GM12878 (cell line): Measurements from ENCODE around the gene PMEL. TPM values are rescaled to one million over a fixed set of nuclear protein-coding genes. Genes with fewer than 3 reads are reported as not detected.

ENCODE experiments used
- ASH2L ChIP-seq: fragments of 300-600, 200-600 bp; sonication (generic); IDR thresholded peaks from 2 replicates; pipeline ENCODE4 v1.6.1; 2017; ENCODE audit warnings: low read depth, mild to moderate bottlenecking, borderline replicate concordance
- ESRRA ChIP-seq: IDR thresholded peaks from 2 replicates; pipeline ENCODE4 v1.6.1; 2012; ENCODE audit warnings: mild to moderate bottlenecking, low read length, improper control_type of control experiment
- FOS ChIP-seq: IDR thresholded peaks from 3 replicates; pipeline ENCODE4 v1.6.1; 2011; ENCODE audit warnings: borderline replicate concordance; ENCODE audit not compliant: insufficient read length; ENCODE audit errors: extremely low read depth
- GATAD2B ChIP-seq: fragments of 450-650 bp; conservative IDR thresholded peaks from 2 replicates; pipeline ENCODE4 v1.6.1; 2017; ENCODE audit warnings: low read depth, mild to moderate bottlenecking, moderate library complexity
- JUNB ChIP-seq: IDR thresholded peaks from 2 replicates; pipeline ENCODE4 v1.6.1; 2016; ENCODE audit warnings: antibody characterized with exemption, mild to moderate bottlenecking
- KAT2A ChIP-seq: conservative IDR thresholded peaks from 2 replicates; pipeline ENCODE4 v1.6.1; 2011; ENCODE audit warnings: low read depth, low read length; ENCODE audit not compliant: control insufficient read depth
- POU2F2 ChIP-seq: IDR thresholded peaks from 3 replicates; pipeline ENCODE4 v1.6.1; 2011; ENCODE audit warnings: low read depth, mild to moderate bottlenecking, low read length, borderline replicate concordance
- RELA ChIP-seq: fragments of 450-650 bp; IDR thresholded peaks from 2 replicates; pipeline ENCODE4 v1.8.0; 2014; ENCODE audit warnings: borderline replicate concordance; ENCODE audit not compliant: partially characterized antibody
- RUNX3 ChIP-seq: IDR thresholded peaks from 2 replicates; pipeline ENCODE4 v1.6.1; 2012; ENCODE audit warnings: low read length, inconsistent platforms
- SIN3A ChIP-seq: IDR thresholded peaks from 2 replicates; pipeline ENCODE4 v1.6.1; 2012; ENCODE audit warnings: low read depth, low read length, improper control_type of control experiment
- SMARCA5 ChIP-seq: fragments of 450-650 bp; IDR thresholded peaks from 2 replicates; pipeline ENCODE4 v1.6.1; 2017; ENCODE audit warnings: mild to moderate bottlenecking
- SREBF1 ChIP-seq: IDR thresholded peaks from 2 replicates; pipeline ENCODE4 v1.6.1; 2012; ENCODE audit warnings: mild to moderate bottlenecking, low read length
- STAT3 ChIP-seq: IDR thresholded peaks from 2 replicates; pipeline ENCODE4 v1.6.1; 2011; ENCODE audit warnings: low read depth, low read length, improper control_type of control experiment
- SUPT20H ChIP-seq: IDR thresholded peaks from 2 replicates; pipeline ENCODE4 v1.6.1; 2011; ENCODE audit warnings: low read depth, mild to moderate bottlenecking, low read length, moderate library complexity, borderline replicate concordance; ENCODE audit not compliant: control insufficient read depth
- TARDBP ChIP-seq: IDR thresholded peaks from 2 replicates; pipeline ENCODE4 v1.6.1; 2016; ENCODE audit warnings: borderline replicate concordance
- TCF3 ChIP-seq: IDR thresholded peaks from 2 replicates; pipeline ENCODE4 v1.6.1; 2012; ENCODE audit warnings: low read depth, mild to moderate bottlenecking, low read length, borderline replicate concordance; ENCODE audit not compliant: insufficient read depth
- YY1 ChIP-seq: IDR thresholded peaks from 2 replicates; pipeline ENCODE4 v1.6.1; 2011; ENCODE audit warnings: low read depth, mild to moderate bottlenecking, low read length
- ZNF274 ChIP-seq: IDR thresholded peaks from one replicate; pipeline ENCODE4 v1.8.0; 2011; ENCODE audit not compliant: insufficient read length, insufficient read depth
- ZZZ3 ChIP-seq: IDR thresholded peaks from 2 replicates; pipeline ENCODE4 v1.6.1; 2011; ENCODE audit warnings: low read depth; ENCODE audit not compliant: control insufficient read depth, insufficient read length
- polyA plus RNA-seq, 11 experiments: library from polyadenylated mRNA; depleted of rRNA in 4 of 11; unstranded in 6 of 11; stranded (reverse) in 5 of 11; fragments of >200 nt; fragmentation: Nextera tagmentation in 4 of 11; fragmentation: Illumina TruSeq in 1 of 11; extraction: Ambion mirVana in 4 of 11; extraction: Trizol in 1 of 11; gene quantifications; 1 replicate in 1 of 11; 2 replicates in 10 of 11; pipeline versions ENCODE4 v1.2.1 to v1.2.3, GENCODE V29; 2011 to 2016; ENCODE audit warnings: inconsistent platforms in 2 of 11, missing spikeins in 2 of 11, low read depth in 1 of 11
- total RNA-seq, 4 experiments: library from RNA; depleted of rRNA in 3 of 4; stranded (reverse); fragments of >200 nt in 3 of 4; fragmentation: Illumina TruSeq in 1 of 4; extraction: Trizol in 1 of 4; gene quantifications; 2 replicates each; pipeline versions ENCODE4 v1.2.1 to v1.2.3, GENCODE V29; 2013 to 2021
- TF ChIP-seq, protein P1 (sequence below): IDR thresholded peaks from 2 replicates; pipeline ENCODE4 v1.6.1; 2011; ENCODE audit warnings: mild to moderate bottlenecking, low read depth, low read length, moderate library complexity; ENCODE audit not compliant: insufficient replicate concordance
- TF ChIP-seq, protein P2 (sequence below): IDR thresholded peaks from 2 replicates; pipeline ENCODE4 v1.6.1; 2011; ENCODE audit warnings: borderline replicate concordance, low read depth, mild to moderate bottlenecking, moderate library complexity, low read length; ENCODE audit not compliant: insufficient read depth, poor library complexity, severe bottlenecking
- TF ChIP-seq, protein P3 (sequence below): fragments of 450-650 bp; IDR thresholded peaks from 2 replicates; pipeline ENCODE4 v1.6.1; 2017; ENCODE audit warnings: antibody characterized with exemption, mild to moderate bottlenecking, moderate library complexity
- TF ChIP-seq, protein P4 (sequence below): fragments of 450-650 bp; formaldehyde crosslinking; IDR thresholded peaks from 2 replicates; pipeline ENCODE4 v1.4.0; 2022; ENCODE audit warnings: mild to moderate bottlenecking, moderate library complexity

PMEL gene
- total and polyA plus RNA-seq, 10 of the 15 experiments (the other 5 are each of a cell fraction or from before 2014, with no cell fraction given): 0.32 to 1.6 (median 0.56) TPM

DNA sequence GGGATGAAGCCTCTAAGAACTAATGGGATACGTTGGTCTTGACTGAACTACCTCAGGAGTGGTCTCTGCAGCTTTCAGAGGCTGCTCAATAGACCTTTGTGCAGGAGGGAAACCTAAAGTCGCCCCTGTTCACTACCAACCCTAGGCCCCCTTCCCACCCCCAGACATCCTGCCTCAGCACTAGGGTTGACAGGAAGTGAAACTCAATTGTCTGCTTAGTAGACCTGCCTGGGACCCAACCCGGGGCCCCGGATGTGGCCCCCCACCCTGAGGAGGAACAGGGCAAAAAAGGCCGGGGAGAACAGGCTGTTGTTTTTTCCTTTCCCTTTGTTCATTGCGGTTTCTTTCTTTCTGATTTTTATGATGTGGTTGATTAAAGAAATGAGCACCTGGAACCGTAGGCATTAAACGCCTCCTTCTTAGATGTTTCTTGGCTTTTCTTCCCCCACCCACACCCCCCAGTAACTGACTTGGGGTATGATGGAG, 36.5 kb downstream of the PMEL start (continued):
- TF ChIP-seq TCF3: 0 out of 2 replicates have a peak, but pooled peaks have one; percentile 29
- no peak for TF ChIP-seq KAT2A
- TF ChIP-seq GATAD2B: peak; percentile 61
- no peak for TF ChIP-seq SUPT20H
- no peak for TF ChIP-seq ESRRA
- no peak for TF ChIP-seq SIN3A
- TF ChIP-seq, protein P1, sequence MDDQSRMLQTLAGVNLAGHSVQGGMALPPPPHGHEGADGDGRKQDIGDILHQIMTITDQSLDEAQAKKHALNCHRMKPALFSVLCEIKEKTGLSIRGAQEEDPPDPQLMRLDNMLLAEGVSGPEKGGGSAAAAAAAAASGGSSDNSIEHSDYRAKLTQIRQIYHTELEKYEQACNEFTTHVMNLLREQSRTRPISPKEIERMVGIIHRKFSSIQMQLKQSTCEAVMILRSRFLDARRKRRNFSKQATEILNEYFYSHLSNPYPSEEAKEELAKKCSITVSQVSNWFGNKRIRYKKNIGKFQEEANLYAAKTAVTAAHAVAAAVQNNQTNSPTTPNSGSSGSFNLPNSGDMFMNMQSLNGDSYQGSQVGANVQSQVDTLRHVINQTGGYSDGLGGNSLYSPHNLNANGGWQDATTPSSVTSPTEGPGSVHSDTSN: peak; percentile 42
- TF ChIP-seq SMARCA5: no peak
- peak; percentile 70; the same call in 1 of the 2 replicates for TF ChIP-seq YY1
- TF ChIP-seq STAT3: no peak
- peak; percentile 53; the same call in 2 of the 3 replicates for TF ChIP-seq POU2F2
- TF ChIP-seq, protein P2, sequence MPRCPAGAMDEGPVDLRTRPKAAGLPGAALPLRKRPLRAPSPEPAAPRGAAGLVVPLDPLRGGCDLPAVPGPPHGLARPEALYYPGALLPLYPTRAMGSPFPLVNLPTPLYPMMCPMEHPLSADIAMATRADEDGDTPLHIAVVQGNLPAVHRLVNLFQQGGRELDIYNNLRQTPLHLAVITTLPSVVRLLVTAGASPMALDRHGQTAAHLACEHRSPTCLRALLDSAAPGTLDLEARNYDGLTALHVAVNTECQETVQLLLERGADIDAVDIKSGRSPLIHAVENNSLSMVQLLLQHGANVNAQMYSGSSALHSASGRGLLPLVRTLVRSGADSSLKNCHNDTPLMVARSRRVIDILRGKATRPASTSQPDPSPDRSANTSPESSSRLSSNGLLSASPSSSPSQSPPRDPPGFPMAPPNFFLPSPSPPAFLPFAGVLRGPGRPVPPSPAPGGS: peak; percentile 70
- 0 out of 2 replicates have a peak, but pooled peaks have one; percentile 21 for TF ChIP-seq TARDBP
- no peak for TF ChIP-seq SREBF1
- TF ChIP-seq, protein P3, sequence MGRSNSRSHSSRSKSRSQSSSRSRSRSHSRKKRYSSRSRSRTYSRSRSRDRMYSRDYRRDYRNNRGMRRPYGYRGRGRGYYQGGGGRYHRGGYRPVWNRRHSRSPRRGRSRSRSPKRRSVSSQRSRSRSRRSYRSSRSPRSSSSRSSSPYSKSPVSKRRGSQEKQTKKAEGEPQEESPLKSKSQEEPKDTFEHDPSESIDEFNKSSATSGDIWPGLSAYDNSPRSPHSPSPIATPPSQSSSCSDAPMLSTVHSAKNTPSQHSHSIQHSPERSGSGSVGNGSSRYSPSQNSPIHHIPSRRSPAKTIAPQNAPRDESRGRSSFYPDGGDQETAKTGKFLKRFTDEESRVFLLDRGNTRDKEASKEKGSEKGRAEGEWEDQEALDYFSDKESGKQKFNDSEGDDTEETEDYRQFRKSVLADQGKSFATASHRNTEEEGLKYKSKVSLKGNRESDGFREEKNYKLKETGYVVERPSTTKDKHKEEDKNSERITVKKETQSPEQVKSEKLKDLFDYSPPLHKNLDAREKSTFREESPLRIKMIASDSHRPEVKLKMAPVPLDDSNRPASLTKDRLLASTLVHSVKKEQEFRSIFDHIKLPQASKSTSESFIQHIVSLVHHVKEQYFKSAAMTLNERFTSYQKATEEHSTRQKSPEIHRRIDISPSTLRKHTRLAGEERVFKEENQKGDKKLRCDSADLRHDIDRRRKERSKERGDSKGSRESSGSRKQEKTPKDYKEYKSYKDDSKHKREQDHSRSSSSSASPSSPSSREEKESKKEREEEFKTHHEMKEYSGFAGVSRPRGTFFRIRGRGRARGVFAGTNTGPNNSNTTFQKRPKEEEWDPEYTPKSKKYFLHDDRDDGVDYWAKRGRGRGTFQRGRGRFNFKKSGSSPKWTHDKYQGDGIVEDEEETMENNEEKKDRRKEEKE: no peak
- TF ChIP-seq, protein P4, sequence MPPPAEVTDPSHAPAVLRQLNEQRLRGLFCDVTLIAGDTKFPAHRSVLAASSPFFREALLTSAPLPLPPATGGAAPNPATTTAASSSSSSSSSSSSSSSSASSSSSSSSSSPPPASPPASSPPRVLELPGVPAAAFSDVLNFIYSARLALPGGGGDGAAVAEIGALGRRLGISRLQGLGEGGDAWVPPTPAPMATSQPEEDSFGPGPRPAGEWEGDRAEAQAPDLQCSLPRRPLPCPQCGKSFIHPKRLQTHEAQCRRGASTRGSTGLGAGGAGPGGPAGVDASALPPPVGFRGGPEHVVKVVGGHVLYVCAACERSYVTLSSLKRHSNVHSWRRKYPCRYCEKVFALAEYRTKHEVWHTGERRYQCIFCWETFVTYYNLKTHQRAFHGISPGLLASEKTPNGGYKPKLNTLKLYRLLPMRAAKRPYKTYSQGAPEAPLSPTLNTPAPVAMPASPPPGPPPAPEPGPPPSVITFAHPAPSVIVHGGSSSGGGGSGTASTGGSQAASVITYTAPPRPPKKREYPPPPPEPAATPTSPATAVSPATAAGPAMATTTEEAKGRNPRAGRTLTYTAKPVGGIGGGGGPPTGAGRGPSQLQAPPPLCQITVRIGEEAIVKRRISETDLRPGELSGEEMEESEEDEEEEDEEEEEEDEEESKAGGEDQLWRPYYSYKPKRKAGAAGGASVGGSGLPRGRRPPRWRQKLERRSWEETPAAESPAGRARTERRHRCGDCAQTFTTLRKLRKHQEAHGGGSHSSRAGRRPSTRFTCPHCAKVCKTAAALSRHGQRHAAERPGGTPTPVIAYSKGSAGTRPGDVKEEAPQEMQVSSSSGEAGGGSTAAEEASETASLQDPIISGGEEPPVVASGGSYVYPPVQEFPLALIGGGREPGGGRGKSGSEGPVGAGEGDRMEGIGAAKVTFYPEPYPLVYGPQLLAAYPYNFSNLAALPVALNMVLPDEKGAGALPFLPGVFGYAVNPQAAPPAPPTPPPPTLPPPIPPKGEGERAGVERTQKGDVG (CRISPR knock-in tag): no peak
- TF ChIP-seq FOS: no peak
- TF ChIP-seq ASH2L: no peak
- TF ChIP-seq ZNF274: no peak
- no peak for TF ChIP-seq ZZZ3
- no peak for TF ChIP-seq JUNB
- TF ChIP-seq RUNX3: peak; percentile 98
- TF ChIP-seq RELA: no peak
